GM12801 (cell line): Measurements from ENCODE around the gene BUD13.
A peak's percentile ranks its signal among the peaks of the same experiment; 100 is the strongest.

Experiments used
- TF ChIP-seq, protein P1 (sequence below): IDR thresholded peaks from one replicate; pipeline ENCODE4 v1.5.1; 2011; ENCODE audit warnings: control low read depth; ENCODE audit not compliant: insufficient read length; ENCODE audit errors: extremely low read depth

The BUD13 gene

GRCh38 chr11:116736763-116737162 lies 36.0 kb downstream of the BUD13 start:
- TF ChIP-seq, protein P1, sequence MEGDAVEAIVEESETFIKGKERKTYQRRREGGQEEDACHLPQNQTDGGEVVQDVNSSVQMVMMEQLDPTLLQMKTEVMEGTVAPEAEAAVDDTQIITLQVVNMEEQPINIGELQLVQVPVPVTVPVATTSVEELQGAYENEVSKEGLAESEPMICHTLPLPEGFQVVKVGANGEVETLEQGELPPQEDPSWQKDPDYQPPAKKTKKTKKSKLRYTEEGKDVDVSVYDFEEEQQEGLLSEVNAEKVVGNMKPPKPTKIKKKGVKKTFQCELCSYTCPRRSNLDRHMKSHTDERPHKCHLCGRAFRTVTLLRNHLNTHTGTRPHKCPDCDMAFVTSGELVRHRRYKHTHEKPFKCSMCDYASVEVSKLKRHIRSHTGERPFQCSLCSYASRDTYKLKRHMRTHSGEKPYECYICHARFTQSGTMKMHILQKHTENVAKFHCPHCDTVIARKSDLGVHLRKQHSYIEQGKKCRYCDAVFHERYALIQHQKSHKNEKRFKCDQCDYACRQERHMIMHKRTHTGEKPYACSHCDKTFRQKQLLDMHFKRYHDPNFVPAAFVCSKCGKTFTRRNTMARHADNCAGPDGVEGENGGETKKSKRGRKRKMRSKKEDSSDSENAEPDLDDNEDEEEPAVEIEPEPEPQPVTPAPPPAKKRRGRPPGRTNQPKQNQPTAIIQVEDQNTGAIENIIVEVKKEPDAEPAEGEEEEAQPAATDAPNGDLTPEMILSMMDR: no peak

DNA sequence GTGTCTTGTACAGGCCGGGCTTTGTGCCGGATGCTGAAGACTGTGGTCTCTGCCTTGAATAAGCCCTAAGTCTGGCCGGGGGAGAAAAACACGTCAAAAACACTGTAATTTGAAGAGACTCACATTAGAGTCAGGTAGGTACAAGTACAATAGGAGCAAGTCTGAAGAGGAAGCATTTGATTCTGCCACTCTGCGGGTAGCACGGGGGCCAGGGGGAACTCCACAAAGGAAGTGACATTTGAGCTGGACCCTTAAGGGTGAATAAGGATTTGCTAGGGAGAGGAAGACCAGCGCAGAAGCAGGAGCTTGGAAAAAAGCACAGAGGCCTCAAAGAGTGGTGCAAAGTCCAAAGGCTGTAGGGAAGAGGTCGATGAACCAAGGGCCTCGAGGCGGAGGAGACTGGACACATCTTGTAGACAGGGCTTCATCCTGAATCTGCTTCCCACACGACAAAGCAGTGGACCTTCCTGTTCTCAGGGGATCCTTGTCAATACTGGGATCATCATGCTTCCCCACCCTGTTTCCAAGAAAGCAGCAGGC lies 38.7 kb downstream of the BUD13 start:
- TF ChIP-seq, protein P1: no peak

GRCh38 chr11:116733043-116733755 lies 39.6 kb downstream of the BUD13 start:
- TF ChIP-seq, protein P1: no peak

- TF ChIP-seq, protein P1: peak; percentile 52
Measured at GRCh38 chr11:116732271-116733042, 40.3 kb downstream of the BUD13 start.

DNA sequence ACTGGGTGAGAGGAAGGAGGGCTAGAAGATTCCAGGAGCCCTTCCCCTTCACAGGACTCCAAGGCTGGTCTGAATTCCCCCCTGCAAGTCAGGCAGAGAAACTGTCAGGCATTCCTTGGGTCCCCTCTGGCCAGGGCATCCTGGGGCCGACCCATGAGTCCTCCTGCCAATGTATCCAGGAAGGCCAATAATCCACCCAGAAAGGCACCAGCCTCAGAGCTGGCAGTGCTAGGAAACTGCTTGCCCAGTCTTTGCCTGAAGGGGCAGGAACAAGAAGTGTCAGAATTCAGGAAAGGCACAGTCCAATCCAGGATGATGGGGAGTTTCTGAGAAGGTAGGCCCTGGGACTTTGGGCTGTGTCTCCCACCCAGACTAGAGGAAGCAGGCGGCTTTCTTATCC lies 41.0 kb downstream of the BUD13 start:
- TF ChIP-seq, protein P1: no peak

GRCh38 chr11:116731097-116731761 lies 41.6 kb downstream of the BUD13 start:
- TF ChIP-seq, protein P1: no peak

- TF ChIP-seq, protein P1: no peak
Measured at GRCh38 chr11:116730601-116731000, 42.2 kb downstream of the BUD13 start.
